ENCODE data around the gene JAKMIP3.

The JAKMIP3 gene

DNA sequence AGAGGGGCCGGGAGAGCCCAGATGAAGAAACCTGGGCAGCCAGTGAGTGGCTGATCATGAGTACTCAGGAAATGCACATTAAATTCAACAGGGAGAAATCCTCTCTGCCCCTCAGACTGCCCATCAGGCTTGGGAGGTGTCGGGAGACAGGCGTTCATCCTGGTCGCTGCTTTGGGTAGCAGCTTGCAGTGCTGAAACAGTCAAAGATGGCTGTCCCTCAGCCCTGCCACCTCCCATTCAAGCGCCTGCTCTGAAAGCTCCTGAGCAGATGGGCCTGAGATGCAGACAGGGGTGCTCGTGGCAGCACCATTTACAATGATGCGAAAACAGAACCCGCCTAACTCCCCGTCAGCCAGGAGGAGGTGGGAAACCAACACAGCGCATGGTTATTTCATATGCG lies 3.6 kb upstream of the JAKMIP3 start:
- H3K4me3 ChIP-seq (replicated peaks; ENCODE audit: insufficient read depth, low read length), result no peak overlapping the region
- TF ChIP-seq POLR2AphosphoS5 (IDR thresholded peaks at IDR 0.05; ENCODE audit: low read depth), result no peak
- no peak for TF ChIP-seq GABPA (IDR thresholded peaks at IDR 0.05; ENCODE audit: low read depth)
- H3K27me3 ChIP-seq (ENCODE audit: insufficient read depth, poor library complexity, severe bottlenecking), result no peaks in the 10 kb centered on the region
- no peak overlapping the region for H3K27ac ChIP-seq (replicated peaks)
- no peak for DNase-seq (ENCODE audit: low read depth in 1 of 2, low spot score in 1 of 2)

DNA sequence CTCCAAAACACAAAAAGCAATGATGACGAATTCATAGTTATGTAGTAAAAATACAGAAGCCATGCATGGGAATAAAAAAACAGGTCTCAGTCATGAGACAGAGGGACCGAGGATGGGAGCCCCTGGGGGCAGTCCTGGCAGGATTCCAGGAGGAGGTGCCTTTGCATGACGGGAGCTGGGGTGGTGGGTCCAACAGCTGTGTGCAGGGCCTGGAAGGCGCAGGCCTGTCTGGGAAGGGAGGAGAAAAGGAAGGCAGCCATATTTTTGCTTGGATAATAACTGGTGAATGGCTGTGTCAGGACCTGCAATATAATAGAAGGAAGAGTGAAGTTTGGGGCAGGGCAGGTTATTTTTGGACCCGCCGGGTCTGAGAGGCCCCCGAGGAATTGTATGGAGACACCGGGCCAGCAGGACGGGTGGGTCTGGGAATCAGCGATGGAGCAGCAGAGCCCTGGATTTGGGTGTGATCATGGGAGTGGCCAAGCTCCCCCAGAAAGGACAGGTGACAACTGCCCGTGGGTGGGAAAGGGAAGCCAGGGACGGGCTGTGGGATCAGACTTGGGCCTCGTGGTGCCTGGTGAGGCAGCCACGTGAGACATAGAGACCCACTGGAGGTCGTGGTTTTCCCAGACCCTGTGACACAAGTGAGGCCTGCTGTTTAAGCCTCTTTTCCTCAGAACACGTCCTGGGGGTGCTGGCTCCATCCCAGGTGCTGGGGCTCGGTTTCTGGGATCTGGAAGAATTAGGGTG lies 2.9 kb upstream of the JAKMIP3 start:
- Histone ChIP-seq H3K27me3 (ENCODE audit: insufficient read depth, poor library complexity, severe bottlenecking) (no peaks in the 10 kb centered on the region), H3K27ac (replicated peaks) (no peak overlapping the region), H3K4me3 (replicated peaks; ENCODE audit: insufficient read depth, low read length) (no peak overlapping the region)
- no peak for TF ChIP-seq CTCF (IDR thresholded peaks at IDR 0.05; ENCODE audit: insufficient read depth, low read length)
- TF ChIP-seq SPI1 (IDR thresholded peaks at IDR 0.05; ENCODE audit: borderline replicate concordance, low read depth), result no peak
- TF ChIP-seq, protein P1, sequence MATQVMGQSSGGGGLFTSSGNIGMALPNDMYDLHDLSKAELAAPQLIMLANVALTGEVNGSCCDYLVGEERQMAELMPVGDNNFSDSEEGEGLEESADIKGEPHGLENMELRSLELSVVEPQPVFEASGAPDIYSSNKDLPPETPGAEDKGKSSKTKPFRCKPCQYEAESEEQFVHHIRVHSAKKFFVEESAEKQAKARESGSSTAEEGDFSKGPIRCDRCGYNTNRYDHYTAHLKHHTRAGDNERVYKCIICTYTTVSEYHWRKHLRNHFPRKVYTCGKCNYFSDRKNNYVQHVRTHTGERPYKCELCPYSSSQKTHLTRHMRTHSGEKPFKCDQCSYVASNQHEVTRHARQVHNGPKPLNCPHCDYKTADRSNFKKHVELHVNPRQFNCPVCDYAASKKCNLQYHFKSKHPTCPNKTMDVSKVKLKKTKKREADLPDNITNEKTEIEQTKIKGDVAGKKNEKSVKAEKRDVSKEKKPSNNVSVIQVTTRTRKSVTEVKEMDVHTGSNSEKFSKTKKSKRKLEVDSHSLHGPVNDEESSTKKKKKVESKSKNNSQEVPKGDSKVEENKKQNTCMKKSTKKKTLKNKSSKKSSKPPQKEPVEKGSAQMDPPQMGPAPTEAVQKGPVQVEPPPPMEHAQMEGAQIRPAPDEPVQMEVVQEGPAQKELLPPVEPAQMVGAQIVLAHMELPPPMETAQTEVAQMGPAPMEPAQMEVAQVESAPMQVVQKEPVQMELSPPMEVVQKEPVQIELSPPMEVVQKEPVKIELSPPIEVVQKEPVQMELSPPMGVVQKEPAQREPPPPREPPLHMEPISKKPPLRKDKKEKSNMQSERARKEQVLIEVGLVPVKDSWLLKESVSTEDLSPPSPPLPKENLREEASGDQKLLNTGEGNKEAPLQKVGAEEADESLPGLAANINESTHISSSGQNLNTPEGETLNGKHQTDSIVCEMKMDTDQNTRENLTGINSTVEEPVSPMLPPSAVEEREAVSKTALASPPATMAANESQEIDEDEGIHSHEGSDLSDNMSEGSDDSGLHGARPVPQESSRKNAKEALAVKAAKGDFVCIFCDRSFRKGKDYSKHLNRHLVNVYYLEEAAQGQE (IDR thresholded peaks at IDR 0.05; ENCODE audit: insufficient replicate concordance, low read depth), result no peak
- no peak for TF ChIP-seq GABPA (IDR thresholded peaks at IDR 0.05; ENCODE audit: low read depth)
- no peak for TF ChIP-seq POLR2AphosphoS5 (IDR thresholded peaks at IDR 0.05; ENCODE audit: low read depth)
- DNase-seq (ENCODE audit: low read depth in 1 of 2, low spot score in 1 of 2), result no peak

DNA sequence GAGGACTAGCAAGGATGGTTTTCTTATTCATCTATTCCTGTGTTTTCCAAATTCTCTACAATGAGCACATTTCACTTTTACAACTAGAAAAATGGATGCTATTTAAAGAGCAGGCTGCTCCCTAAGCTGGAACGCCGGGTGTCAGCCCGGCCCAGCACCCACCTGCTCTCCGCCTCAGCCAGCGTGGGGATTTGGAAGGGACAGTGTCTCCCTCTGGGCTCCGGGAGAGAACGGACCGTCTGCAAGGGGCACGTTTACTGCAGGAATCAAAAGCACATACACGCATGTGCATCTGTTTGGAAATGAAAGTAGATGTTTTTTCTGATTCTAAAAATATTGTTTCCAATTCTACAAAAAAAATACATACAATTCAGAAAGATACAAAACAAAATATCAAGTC lies 2.3 kb upstream of the JAKMIP3 start:
- H3K27me3 ChIP-seq (ENCODE audit: insufficient read depth, poor library complexity, severe bottlenecking), result no peaks in the 10 kb centered on the region
- TF ChIP-seq, protein P1 (IDR thresholded peaks at IDR 0.05; ENCODE audit: insufficient replicate concordance, low read depth), result no peak
- no peak for TF ChIP-seq GABPA (IDR thresholded peaks at IDR 0.05; ENCODE audit: low read depth)
- TF ChIP-seq SPI1 (IDR thresholded peaks at IDR 0.05; ENCODE audit: borderline replicate concordance, low read depth), result no peak
- TF ChIP-seq POLR2AphosphoS5 (IDR thresholded peaks at IDR 0.05; ENCODE audit: low read depth), result no peak
- no peak for TF ChIP-seq CTCF (IDR thresholded peaks at IDR 0.05; ENCODE audit: insufficient read depth, low read length)
- no peak overlapping the region for H3K4me3 ChIP-seq (replicated peaks; ENCODE audit: insufficient read depth, low read length)
- DNase-seq (ENCODE audit: low read depth in 1 of 2, low spot score in 1 of 2), result no peak
- no peak overlapping the region for H3K27ac ChIP-seq (replicated peaks)

DNA sequence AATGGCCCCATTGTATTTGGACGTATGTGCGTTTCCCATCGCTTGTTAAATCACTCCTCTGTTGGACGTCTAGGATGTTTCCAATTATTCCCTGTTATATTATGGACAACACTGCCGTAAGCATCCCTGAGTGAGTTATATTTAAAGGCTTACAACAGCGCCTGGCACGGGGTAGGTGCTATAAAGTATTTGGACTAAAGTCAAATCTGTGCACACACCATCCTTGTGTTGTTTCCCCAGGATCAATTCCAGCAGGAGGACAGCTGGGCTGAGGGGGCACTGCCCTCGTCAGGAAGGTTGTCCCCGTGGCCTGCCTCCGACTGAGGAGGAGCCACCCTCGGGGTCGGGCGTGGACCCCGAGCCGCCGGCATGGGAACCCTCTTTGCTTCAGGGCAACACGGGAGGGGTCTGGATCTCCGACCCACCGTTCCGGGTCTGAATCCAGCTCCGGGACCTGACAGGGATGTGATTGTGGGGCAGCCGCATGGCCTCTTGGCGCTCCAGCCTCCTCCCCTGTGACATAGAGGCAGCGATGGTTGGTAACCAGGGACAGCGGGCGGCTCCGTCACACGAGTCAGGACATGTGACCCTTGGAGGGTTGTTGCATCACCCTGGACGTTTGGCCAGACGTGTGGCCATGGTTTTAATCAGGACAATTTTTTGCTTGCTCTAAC lies 1.5 kb upstream of the JAKMIP3 start:
- DNase-seq (ENCODE audit: low read depth in 1 of 2, low spot score in 1 of 2), result no peak
- TF ChIP-seq SPI1 (IDR thresholded peaks at IDR 0.05; ENCODE audit: borderline replicate concordance, low read depth) (no peak), POLR2AphosphoS5 (IDR thresholded peaks at IDR 0.05; ENCODE audit: low read depth) (no peak), CTCF (IDR thresholded peaks at IDR 0.05; ENCODE audit: insufficient read depth, low read length) (no peak), GABPA (IDR thresholded peaks at IDR 0.05; ENCODE audit: low read depth) (no peak)
- TF ChIP-seq, protein P1 (IDR thresholded peaks at IDR 0.05; ENCODE audit: insufficient replicate concordance, low read depth), result no peak
- H3K4me3 ChIP-seq (replicated peaks; ENCODE audit: insufficient read depth, low read length), result no peak overlapping the region
- no peak overlapping the region for H3K27ac ChIP-seq (replicated peaks)
- no peaks in the 10 kb centered on the region for H3K27me3 ChIP-seq (ENCODE audit: insufficient read depth, poor library complexity, severe bottlenecking)

Measured in HL-60 (cell line).